GM23248 (cell line): Measurements from ENCODE around the gene DCDC2.

Experiments used
- EZH2 ChIP-seq: fragments of 200-600 bp; sonication (generic); IDR thresholded peaks from 2 replicates; pipeline ENCODE4 v1.6.1; 2018; ENCODE audit warnings: antibody characterized with exemption, mild to moderate bottlenecking; ENCODE audit not compliant: insufficient read depth, poor library complexity, severe bottlenecking
- EZH2phosphoT487 ChIP-seq: fragments of 200-600 bp; sonication (generic); IDR thresholded peaks from 2 replicates; pipeline ENCODE4 v1.6.1; 2018; ENCODE audit warnings: antibody characterized with exemption, moderate library complexity, mild to moderate bottlenecking, low read depth; ENCODE audit not compliant: insufficient read depth

GRCh38 chr6:24255676-24256075 is 102.2 kb downstream of the DCDC2 start:
- no peak for TF ChIP-seq EZH2
- no peak for TF ChIP-seq EZH2phosphoT487
